ENCODE results near the gene DAP3.

DNA sequence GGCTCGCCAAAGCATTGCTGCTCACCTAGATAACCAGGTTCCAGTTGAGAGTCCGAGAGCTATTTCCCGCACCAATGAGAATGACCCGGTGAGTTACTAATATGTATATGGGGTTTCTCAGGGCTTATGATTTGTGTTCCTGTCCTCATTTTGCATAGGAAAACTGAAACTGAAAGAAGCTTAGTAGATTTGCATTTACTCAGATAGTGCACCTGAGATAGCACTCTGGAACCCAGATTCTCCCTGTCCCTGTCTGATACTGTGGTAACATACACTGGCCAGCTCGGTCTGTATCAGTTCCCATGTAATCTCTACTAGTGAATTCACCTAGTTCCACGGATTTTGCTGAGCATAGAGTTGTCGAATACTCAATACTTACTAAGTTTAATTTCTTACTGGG is 28.1 kb downstream of the DAP3 start:
- TF ChIP-seq POLR2A (IDR thresholded peaks at IDR 0.05; ENCODE audit: low read length) (no peak), GATA1 (IDR thresholded peaks at IDR 0.05; ENCODE audit: low read depth, low read length) (no peak)

Measured in erythroblast (primary cell).